Neural cell (in vitro differentiated cells): ENCODE measurements around the gene EYA4.

Experiments
- CTCF ChIP-seq: fragments of 450-650 bp; IDR thresholded peaks from 2 replicates; pipeline ENCODE4 v1.5.1; 2014; ENCODE audit warnings: antibody characterized with exemption, mild to moderate bottlenecking, moderate library complexity; ENCODE audit not compliant: poor library complexity, severe bottlenecking
- EP300 ChIP-seq: fragments of 450-650 bp; conservative IDR thresholded peaks from 2 replicates; pipeline ENCODE4 v1.6.1; 2014; ENCODE audit warnings: antibody characterized with exemption, mild to moderate bottlenecking, moderate library complexity; ENCODE audit not compliant: poor library complexity, severe bottlenecking
- SMC3 ChIP-seq: fragments of 450-650 bp; conservative IDR thresholded peaks from 2 replicates; pipeline ENCODE4 v1.6.1; 2014; ENCODE audit warnings: antibody characterized with exemption, mild to moderate bottlenecking, moderate library complexity; ENCODE audit not compliant: poor library complexity
- TAF1 ChIP-seq: IDR thresholded peaks from 2 replicates; pipeline ENCODE4 v1.6.1; 2012; ENCODE audit warnings: low read depth

GRCh38 chr6:133274813-133275212 lies 33.7 kb downstream of the EYA4 start:
- no peak for TF ChIP-seq CTCF
- no peak for TF ChIP-seq EP300
- TF ChIP-seq SMC3 = no peak
- no peak for TF ChIP-seq TAF1
